ENCODE data around the gene SLC35E3. TPM values are rescaled to one million over a fixed set of nuclear protein-coding genes. Genes with fewer than 3 reads are reported as not detected.
A peak's percentile ranks its signal among the peaks of the same experiment; 100 is the strongest.

Gene SLC35E3
- total and polyA plus RNA-seq, 5 donors = 5.2 to 9.6 (median 6.2) TPM

GRCh38 chr12:68769941-68770340 is 24.0 kb downstream of the SLC35E3 start:
- 93% methylated on average over 1 of the region's 1 CpG for WGBS

DNA sequence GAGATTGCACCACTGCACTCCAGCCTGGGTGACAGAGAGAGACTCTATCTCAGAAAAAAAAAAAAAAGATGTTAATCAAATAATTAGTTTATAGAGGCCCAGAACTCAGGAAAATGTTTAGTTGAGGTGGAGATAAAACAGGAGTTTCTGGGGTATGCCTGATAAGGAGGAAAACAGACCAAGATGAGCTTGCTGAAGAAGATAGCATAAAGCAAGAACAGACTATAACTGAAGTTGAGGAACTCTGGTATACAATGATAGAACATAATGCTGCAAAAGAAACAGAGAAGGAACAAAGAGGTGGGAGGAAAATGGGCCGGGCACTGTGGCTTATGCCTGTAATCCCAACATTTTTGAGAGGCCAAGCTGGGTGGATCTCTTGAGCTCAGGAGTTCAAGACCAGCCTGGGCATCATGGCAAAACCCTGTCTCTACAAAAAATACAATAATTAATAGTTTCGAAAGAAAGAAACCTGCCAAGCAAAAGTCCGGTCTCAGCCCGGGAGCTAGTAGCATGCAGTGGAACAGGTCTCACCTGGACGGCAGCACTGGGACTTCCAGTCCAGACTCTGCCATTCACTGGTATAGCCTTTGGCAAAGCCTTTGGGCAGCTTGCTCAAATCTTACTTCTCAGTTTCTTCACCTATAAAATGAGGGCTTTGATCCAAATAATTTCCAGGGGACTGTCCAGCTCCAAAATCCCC is 25.4 kb downstream of the SLC35E3 start:
- no peak overlapping the region for H3K27ac ChIP-seq (ENCODE audit: low read length)
- H3K9me3 ChIP-seq (ENCODE audit: control insufficient read depth, low read length) = no peaks in the 10 kb centered on the region
- H3K4me1 ChIP-seq (ENCODE audit: control insufficient read depth, insufficient read depth, low read length) = no peaks in the 10 kb centered on the region
- H3K27me3 ChIP-seq (ENCODE audit: control insufficient read depth, insufficient read depth) = no peaks in the 10 kb centered on the region
- intact Hi-C loops (cut with DNase I) = no loop called here
- no peak overlapping the region for H3K4me3 ChIP-seq (ENCODE audit: low read length)
- ATAC-seq (no peak), DNase-seq (no peak)
- 95% methylated on average over 5 of the region's 5 CpGs for WGBS

More at GRCh38 chr12:68769941-68770340, 24.0 kb downstream of the SLC35E3 start:
- H3K27me3 ChIP-seq (ENCODE audit: control insufficient read depth, insufficient read depth) = no peaks in the 10 kb centered on the region
- no peaks in the 10 kb centered on the region for H3K9me3 ChIP-seq (ENCODE audit: control insufficient read depth, low read length)
- H3K4me1 ChIP-seq (ENCODE audit: control insufficient read depth, insufficient read depth, low read length) = no peaks in the 10 kb centered on the region
- intact Hi-C loops (cut with DNase I) = no loop called here
- DNase-seq = no peak
- no peak overlapping the region for H3K27ac ChIP-seq (ENCODE audit: low read length)
- no peak for ATAC-seq
- H3K4me3 ChIP-seq (ENCODE audit: low read length) = no peak overlapping the region

DNA sequence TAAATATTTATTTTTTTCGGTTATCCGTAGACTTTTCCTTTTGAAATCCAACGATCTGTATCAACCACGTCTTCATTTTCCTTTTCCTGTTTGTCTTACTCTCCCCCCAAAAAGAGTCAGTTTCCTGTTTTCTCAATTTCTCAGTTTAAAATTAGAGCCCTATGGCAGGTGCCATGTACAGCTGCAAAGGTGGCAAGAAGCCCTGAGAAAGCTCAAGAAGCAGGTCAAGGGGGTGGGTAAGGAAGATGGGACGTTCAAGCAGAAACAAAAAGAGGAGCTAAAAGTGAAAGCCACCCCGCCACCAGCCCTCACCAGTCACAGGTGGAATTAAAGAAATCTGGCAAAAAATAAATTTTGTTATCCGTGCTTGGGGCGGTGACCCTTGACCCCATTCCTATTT is 26.7 kb downstream of the SLC35E3 start:
- H3K27me3 ChIP-seq (ENCODE audit: control insufficient read depth, insufficient read depth) = no peaks in the 10 kb centered on the region
- no peak overlapping the region for H3K4me3 ChIP-seq (ENCODE audit: low read length)
- no peak overlapping the region for H3K27ac ChIP-seq (ENCODE audit: low read length)
- ATAC-seq (no peak), DNase-seq (no peak)
- intact Hi-C loops (cut with DNase I) = no loop called here
- 69% methylated on average over 8 of the region's 8 CpGs for WGBS
- H3K9me3 ChIP-seq (ENCODE audit: control insufficient read depth, low read length) = no peaks in the 10 kb centered on the region
- H3K4me1 ChIP-seq (ENCODE audit: control insufficient read depth, insufficient read depth, low read length) = no peaks in the 10 kb centered on the region

- intact Hi-C loops (cut with DNase I) = no loop called here
- Histone ChIP-seq H3K27ac (ENCODE audit: low read length) (no peak overlapping the region), H3K9me3 (ENCODE audit: control insufficient read depth, low read length) (no peaks in the 10 kb centered on the region), H3K27me3 (ENCODE audit: control insufficient read depth, insufficient read depth) (no peaks in the 10 kb centered on the region), H3K4me1 (ENCODE audit: control insufficient read depth, insufficient read depth, low read length) (no peaks in the 10 kb centered on the region), H3K4me3 (ENCODE audit: low read length) (no peak overlapping the region)
- ATAC-seq (no peak), DNase-seq (no peak)
- 93% methylated on average over 5 of the region's 5 CpGs for WGBS
Measured at GRCh38 chr12:68773582-68773981, 27.6 kb downstream of the SLC35E3 start.

- no peaks in the 10 kb centered on the region for H3K9me3 ChIP-seq (ENCODE audit: control insufficient read depth, low read length)
- no peak overlapping the region for H3K4me3 ChIP-seq (ENCODE audit: low read length)
- H3K27ac ChIP-seq (ENCODE audit: low read length) = no peak overlapping the region
- no peaks in the 10 kb centered on the region for H3K4me1 ChIP-seq (ENCODE audit: control insufficient read depth, insufficient read depth, low read length)
- H3K27me3 ChIP-seq (ENCODE audit: control insufficient read depth, insufficient read depth) = no peaks in the 10 kb centered on the region
- DNase-seq (no peak), ATAC-seq (no peak)
- intact Hi-C loops (cut with DNase I) = no loop called here
- WGBS = 94% methylated on average over 7 of the region's 7 CpGs
Measured at GRCh38 chr12:68775121-68775630, 29.2 kb downstream of the SLC35E3 start.

DNA sequence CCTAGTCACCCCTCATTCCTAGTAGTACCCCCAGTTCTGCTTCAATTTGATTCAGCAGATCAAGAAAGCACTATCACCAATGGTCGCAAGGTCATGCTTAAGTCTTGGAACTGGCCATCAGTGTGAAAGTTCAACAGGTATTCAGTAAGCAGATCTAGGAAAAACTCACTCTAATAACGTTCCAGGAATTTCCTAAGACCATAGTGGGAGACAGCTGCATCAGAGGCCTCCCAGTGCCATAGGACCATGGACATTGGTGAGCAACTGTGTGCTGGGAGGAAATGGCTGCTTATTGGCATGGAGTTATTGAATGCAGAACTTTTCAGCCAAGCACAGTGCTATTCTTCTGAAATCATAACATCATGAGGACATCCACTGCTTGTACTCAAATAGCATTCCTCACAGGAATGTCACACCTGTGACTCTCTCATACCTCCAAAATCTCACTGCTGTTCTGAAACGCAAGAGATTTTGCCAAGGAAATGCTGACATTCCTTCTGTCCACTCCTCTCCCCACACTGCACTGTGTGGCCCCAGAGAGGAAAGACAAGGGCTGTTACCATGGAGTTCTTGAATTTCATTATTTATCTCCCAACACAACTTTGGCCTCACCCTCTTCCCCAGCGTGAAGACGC is 31.1 kb downstream of the SLC35E3 start:
- Histone ChIP-seq H3K4me3 (ENCODE audit: low read length) (no peak overlapping the region), H3K4me1 (ENCODE audit: control insufficient read depth, insufficient read depth, low read length) (no peaks in the 10 kb centered on the region), H3K27me3 (ENCODE audit: control insufficient read depth, insufficient read depth) (no peaks in the 10 kb centered on the region), H3K27ac (ENCODE audit: low read length) (no peak overlapping the region), H3K9me3 (ENCODE audit: control insufficient read depth, low read length) (no peaks in the 10 kb centered on the region)
- intact Hi-C loops (cut with DNase I) = no loop called here
- 66% methylated on average over 5 of the region's 5 CpGs for WGBS
- DNase-seq (no peak), ATAC-seq (no peak)

GRCh38 chr12:68779280-68779679 is 33.3 kb downstream of the SLC35E3 start:
- no peaks in the 10 kb centered on the region for H3K9me3 ChIP-seq (ENCODE audit: control insufficient read depth, low read length)
- no peaks in the 10 kb centered on the region for H3K27me3 ChIP-seq (ENCODE audit: control insufficient read depth, insufficient read depth)
- no peak for ATAC-seq
- H3K4me1 ChIP-seq (ENCODE audit: control insufficient read depth, insufficient read depth, low read length) = no peaks in the 10 kb centered on the region
- no peak for DNase-seq
- intact Hi-C loops (cut with DNase I) = no loop called here
- H3K4me3 ChIP-seq (ENCODE audit: low read length) = no peak overlapping the region
- H3K27ac ChIP-seq (ENCODE audit: low read length) = no peak overlapping the region

DNA sequence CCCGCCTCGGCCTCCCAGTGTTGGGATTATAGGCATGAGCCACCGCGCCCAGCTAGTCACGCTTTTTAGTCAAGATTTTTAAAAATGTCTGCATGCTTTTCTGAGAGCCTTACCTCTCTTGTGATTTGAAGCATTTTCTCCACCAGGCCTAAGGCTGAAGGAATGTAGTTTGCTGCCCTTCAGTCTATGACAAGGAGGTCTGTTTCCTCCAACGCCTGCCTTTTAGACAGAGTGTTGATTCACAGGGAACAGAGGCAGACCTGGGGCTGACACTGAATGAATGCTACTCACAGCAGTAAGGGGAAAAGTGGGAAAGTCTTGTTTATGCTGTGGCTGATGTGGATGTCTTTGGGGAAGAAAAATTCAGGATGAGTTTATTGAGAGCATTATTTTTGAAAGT is 34.8 kb downstream of the SLC35E3 start:
- no peak overlapping the region for H3K27ac ChIP-seq (ENCODE audit: low read length)
- DNase-seq = no peak
- no peak for ATAC-seq
- H3K4me3 ChIP-seq (ENCODE audit: low read length) = no peak overlapping the region
- intact Hi-C loops (cut with DNase I) = no loop called here
- no peaks in the 10 kb centered on the region for H3K27me3 ChIP-seq (ENCODE audit: control insufficient read depth, insufficient read depth)
- WGBS = 87% methylated on average over 6 of the region's 6 CpGs
- H3K4me1 ChIP-seq (ENCODE audit: control insufficient read depth, insufficient read depth, low read length) = no peaks in the 10 kb centered on the region
- no peaks in the 10 kb centered on the region for H3K9me3 ChIP-seq (ENCODE audit: control insufficient read depth, low read length)

DNA sequence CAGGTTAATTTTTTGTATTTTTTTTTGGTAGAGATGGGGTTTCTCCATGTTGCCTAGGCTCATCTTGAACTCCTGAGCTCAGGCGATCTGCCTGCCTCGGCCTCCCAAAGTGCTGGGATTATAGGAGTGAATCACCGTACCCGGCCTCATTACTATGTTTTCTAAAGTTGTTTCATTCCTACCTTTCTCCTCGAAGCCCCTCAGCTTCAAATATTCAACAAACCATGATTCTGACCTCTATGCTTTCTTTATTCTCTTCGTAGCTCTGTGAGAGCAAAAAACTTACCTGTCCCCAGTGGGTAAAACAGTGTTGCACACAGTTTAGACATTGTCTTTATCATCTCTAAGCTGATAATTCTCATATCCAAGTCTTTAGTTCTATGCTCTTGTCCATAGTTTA is 35.8 kb downstream of the SLC35E3 start:
- DNase-seq (no peak), ATAC-seq (no peak)
- Histone ChIP-seq H3K27me3 (ENCODE audit: control insufficient read depth, insufficient read depth) (no peaks in the 10 kb centered on the region), H3K9me3 (ENCODE audit: control insufficient read depth, low read length) (no peaks in the 10 kb centered on the region), H3K4me1 (ENCODE audit: control insufficient read depth, insufficient read depth, low read length) (peaks cover 2% of the 10 kb centered on the region), H3K4me3 (ENCODE audit: low read length) (no peak overlapping the region), H3K27ac (ENCODE audit: low read length) (no peak overlapping the region)
- intact Hi-C loops (cut with DNase I) = no loop called here
- 89% methylated on average over 6 of the region's 6 CpGs for WGBS

DNA sequence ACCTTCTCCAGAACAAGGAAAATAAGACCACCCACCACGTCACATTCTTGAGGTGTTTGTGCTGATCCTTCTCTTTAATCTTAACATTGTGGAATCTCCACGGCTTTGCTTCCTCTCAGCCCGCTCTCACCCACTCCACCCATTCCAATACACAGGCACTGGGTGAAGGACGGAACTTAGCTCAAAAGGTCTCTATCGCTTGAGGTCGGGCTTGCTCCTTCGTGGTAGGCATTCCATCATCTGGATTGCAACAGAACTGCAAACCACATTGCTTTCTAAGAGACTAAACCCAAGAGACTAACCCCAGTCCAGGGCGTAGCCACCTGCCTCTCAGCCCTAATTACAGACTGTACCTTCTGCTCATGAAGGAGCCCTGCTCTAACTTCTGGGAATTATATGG is 38.0 kb downstream of the SLC35E3 start:
- peak; percentile 16 to 42 for ATAC-seq
- Histone ChIP-seq H3K27ac (ENCODE audit: low read length) (no peak overlapping the region), H3K9me3 (ENCODE audit: control insufficient read depth, low read length) (no peaks in the 10 kb centered on the region), H3K4me1 (ENCODE audit: control insufficient read depth, insufficient read depth, low read length) (peaks cover 2% of the 10 kb centered on the region), H3K4me3 (ENCODE audit: low read length) (no peak overlapping the region), H3K27me3 (ENCODE audit: control insufficient read depth, insufficient read depth) (no peaks in the 10 kb centered on the region)
- intact Hi-C loops (cut with DNase I) = no loop called here
- 76% methylated on average over 8 of the region's 8 CpGs for WGBS
- DNase-seq = no peak

DNA sequence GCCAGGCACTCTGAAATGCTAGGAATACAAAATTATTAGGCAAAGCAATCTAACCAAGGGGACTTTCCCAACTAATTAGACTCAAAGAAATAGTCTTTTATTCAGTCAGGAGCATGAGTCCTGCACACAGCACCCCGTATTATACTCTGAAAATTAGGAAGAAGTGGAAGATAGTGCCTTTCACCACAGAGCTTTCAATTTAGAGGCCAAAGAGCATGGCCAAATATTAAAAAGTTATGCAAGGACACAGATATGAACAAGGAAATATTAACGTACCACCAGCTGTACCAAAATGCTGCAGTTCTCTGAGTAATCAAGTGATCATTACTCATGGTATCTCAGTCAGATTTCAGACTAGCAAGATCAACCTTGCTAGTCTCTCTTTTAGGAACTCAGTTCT is 39.4 kb downstream of the SLC35E3 start:
- intact Hi-C loops (cut with DNase I) = no loop called here
- WGBS = 53% methylated on average over 2 of the region's 2 CpGs
- Histone ChIP-seq H3K9me3 (ENCODE audit: control insufficient read depth, low read length) (no peaks in the 10 kb centered on the region), H3K27me3 (ENCODE audit: control insufficient read depth, insufficient read depth) (no peaks in the 10 kb centered on the region), H3K4me3 (ENCODE audit: low read length) (no peak overlapping the region), H3K4me1 (ENCODE audit: control insufficient read depth, insufficient read depth, low read length) (peaks cover 2% of the 10 kb centered on the region), H3K27ac (ENCODE audit: low read length) (no peak overlapping the region)
- peak; percentile 16 to 22 for ATAC-seq
- no peak for DNase-seq
